Activated CD4-positive, alpha-beta T cell treated with anti-CD3 and anti-CD28 coated beads for 24 hours (primary cell): ENCODE measurements around the gene TSSC4.

Experiments
- DNase-seq, 2 donors: peaks; one replicate each; pipeline ENCODE4 v3.0.0-alpha.2; 2020; ENCODE audit warnings: low read depth in 2 of 2

The TSSC4 gene

DNA sequence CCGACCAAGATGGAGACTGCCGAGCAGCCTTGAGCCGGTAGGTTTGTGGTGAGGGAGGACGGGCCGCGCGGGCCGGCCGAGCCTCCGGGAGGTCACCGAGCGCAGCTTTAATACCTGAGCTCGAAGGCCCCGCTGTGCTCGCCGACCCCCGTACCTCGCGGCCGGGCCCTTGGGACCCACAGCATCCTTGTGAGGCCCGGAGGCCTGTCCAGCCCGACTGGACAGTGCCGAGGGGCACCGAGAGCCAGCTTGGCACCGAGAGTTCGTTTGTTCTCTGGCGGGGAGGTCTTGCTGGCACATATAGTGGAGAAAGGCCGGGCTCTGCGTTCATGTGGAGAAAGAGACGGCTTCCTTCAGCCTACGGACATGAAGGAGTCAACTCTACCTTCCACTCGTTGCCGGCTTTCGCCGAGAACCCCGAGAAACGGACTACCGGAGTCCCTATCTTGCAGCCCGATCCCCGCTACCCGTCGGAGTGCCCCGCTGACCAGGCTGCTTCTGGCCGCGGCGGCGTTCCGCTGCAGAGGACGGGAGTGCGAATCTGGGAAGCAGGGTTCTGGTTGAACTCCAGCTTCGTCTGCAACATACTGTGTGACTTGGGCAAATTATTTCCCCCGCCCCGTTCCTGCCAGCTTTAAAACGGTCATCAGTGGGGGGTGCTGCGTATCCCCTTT, 349 bp downstream of the TSSC4 start:
- DNase-seq, result no peak

DNA sequence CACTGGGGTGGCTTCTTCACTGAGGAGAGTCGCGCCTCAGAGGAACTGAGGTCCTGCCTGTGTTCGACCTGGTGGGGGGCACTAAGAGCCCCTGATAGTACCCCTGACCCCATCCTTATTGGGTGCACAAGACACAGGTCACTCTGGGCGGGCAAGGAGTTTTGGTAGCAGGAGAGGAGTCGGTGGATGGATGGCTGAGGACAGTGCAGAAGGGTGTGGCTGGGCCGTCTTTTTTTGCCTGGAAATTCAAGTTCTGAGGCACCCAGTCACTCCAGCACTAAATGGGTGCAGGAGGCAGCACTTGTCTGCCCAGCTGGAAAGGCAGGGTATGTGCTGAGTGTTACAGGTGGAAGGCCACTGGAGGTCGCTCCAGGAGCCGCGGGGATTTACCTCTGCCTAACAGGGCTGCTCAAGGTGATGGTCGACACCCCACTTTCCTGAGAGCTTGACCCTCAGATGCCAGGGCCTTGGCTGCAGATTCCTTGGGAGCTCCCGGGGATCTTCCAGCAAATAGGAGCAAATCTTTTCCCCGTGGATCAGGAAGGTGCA, 960 bp downstream of the TSSC4 start:
- DNase-seq, result no peak

DNA sequence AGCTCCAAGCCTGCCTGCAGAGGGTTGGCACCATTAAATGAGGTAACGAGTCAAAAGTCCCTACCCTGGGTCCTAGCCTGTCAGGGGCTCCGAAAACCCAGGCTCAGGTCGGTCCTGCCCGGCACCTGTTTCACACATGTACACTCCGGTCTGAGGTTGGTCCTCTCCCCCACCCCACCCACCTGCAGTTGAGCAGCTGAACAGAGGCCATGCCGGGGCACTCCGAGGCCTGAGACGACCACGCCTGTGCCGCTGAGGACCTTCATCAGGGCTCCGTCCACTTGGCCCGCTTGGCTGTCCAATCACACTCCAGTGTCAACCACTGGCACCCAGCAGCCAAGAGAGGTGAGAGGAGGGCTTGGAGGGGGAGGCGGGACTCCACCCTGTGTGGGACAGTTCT, 1.6 kb downstream of the TSSC4 start:
- no peak for DNase-seq

DNA sequence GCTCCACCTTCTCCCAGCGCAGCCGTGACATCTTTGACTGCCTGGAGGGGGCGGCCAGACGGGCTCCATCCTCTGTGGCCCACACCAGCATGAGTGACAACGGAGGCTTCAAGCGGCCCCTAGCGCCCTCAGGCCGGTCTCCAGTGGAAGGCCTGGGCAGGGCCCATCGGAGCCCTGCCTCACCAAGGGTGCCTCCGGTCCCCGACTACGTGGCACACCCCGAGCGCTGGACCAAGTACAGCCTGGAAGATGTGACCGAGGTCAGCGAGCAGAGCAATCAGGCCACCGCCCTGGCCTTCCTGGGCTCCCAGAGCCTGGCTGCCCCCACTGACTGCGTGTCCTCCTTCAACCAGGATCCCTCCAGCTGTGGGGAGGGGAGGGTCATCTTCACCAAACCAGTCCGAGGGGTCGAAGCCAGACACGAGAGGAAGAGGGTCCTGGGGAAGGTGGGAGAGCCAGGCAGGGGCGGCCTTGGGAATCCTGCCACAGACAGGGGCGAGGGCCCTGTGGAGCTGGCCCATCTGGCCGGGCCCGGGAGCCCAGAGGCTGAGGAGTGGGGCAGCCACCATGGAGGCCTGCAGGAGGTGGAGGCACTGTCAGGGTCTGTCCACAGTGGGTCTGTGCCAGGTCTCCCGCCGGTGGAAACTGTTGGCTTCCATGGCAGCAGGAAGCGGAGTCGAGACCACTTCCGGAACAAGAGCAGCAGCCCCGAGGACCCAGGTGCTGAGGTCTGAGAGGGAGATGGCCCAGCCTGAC, 2.5 kb downstream of the TSSC4 start:
- no peak for DNase-seq

DNA sequence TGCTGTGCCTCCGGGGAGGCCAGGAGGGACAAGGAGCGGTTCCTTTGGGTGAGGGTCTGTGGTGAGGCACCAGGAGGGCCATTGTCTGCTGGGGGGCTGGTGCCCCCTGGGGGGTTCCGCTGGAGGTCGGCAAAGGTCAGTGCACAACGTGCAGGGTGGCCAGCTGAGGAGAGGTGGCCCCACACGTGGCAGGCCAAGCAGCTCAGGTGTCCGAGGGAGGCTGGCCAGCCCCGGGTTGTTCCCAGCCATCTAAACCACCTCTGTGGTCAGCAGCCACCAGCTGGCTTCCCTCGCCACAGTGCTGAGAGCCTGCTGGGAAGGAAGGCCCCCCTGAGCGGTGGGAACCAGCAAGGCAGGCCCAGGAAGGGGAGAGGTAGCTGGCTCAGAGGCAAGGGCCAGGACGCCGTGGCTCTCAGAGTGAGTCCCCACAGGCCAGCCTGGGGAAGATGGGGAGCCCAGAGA, 4.2 kb downstream of the TSSC4 start:
- no peak for DNase-seq

DNA sequence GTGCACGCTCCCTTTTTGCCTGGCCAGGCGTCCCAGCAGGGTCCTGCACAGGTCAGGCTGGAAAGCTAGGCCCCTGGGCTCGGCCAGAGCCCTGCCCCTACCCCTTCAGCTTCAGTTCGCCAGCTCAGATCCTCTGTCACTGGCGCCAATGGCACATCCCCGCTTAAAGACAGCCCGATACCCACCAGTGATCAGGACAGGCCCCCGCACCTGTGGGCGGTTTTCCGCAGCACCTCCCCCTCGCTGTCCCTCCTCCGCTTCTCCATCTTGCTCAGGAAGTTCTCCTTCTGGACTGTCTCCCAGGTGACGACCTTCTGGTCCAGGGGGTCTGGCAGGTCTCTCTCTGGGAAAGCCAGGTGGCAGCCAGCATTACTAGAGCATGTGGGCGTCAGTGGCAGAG, 5.9 kb downstream of the TSSC4 start:
- DNase-seq, result no peak

DNA sequence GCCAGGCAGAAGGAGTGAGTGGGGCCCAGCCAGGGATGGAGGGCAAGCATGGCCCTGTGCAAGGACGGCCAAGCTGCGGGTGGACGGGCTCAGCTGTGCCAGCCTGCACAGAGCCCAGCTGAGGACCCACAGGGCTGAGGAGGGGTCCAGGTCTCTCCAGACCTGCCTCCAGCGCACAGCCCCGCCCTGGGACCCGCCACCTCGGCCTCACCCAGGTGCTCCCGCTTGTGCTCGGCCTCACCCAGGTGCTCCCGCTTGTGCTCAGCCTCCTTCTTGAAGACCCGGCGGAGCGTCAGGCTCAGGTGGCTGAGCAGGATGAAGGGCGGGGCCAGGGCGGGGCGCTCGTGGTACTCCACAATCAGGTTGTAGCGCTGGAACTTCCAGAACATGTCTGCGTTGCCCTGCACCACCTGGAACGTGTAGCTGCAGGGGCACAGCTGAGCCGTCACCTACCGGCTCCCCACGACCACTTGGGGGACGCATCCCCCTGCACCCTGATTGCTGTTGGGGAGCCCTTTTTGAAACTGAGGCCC, 6.4 kb downstream of the TSSC4 start:
- DNase-seq, result no peak

DNA sequence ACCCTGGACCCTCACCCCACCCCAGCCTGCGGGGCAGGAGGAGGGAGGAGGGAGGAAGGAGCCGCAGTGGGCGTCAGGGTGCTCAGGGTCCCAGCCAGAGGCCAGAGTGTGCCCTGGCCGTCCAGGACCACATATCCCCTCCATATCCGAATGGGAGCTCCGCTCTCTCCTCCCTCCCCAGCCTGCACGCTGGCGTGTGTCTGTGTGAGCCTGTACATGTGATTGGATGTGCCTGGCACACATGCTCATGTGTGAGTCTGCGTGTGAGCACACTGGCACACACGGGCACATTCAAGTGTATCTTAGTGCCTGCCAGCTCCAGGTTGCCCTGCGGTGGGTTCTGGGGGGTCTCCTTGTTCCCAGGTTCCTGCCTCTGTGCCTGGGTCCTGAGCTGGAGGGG, 8.1 kb downstream of the TSSC4 start:
- DNase-seq, result no peak

DNA sequence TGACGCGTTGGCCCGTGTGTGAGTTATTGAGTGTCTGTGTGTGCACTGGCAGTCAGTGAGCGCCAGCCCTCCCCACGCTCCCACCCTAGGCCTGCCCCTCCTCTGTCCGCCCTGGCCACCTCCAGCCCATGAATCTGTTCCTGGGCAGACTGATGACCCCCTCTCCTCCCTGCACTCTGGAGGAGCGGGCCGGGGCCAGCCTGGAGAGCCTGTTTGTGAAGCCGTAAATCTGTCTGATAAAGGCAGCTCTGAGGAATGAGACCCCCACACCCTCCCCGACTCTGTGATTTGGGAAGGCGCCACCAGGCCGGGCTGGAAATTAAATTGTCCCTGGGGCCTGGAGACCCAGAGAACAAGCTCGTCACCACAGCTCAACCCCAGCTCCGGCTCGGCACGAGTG, 8.6 kb downstream of the TSSC4 start:
- no peak for DNase-seq

DNA sequence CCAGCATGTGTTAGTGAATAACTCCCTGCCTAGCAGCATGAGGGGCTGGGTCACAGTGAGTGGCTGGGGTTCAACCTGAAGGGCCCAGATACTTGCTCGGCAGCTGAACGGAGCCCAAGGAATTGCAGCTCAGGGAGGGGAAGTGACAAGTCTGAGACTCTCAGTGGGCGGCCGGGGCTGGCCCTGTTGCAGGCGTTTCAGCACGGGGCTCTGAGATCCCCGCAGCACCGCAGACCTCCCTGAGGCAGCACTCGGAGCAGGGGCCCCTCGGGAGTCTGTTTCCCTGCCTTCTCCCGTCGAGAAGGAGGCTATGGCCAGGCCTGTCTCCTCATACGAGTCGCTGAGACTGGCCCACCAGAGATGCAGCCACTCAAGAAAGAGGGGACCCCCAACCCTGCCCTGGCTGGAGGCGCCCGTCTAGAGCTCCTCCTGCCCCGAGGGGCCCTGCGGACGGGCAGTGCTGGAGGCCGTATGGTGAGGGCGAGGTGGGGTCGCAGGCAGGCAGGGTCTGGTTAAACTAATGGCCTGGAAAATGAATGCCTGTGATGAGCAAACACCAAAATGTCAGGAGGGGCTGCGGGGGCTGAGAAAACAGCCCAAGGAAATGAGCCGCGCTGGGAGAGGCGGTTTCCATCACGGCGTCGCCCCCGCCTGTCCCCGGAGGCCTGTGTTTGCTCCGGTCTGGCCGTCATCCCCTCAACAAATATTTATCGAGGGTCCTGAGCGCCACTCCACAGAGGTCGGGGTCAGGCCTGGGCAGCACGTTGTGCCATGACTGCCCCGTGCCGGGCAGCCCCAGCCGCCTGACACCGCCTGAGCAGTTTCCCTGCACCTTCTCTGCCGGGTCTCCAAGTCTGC, 9.3 kb downstream of the TSSC4 start:
- no peak for DNase-seq

DNA sequence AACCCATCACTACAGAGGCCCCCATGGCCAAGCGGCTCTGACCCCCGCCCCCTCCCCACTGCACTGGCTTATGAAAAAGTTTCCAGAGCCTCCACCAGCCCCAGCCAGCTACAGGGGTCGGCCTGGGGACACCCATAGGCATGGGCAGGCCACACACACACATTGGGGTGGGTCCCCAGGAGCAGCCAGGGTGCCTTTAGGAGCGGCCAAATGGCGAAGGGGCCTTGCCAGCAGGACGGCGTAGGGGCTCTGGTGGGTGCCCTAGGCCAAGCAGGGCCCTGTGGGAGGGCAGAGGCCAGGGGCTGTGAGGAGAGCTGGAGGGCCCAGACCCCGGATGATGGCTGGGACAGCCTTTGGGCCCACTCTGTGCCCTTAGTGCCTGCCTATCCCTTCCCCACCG, 10.1 kb downstream of the TSSC4 start:
- DNase-seq, result no peak

DNA sequence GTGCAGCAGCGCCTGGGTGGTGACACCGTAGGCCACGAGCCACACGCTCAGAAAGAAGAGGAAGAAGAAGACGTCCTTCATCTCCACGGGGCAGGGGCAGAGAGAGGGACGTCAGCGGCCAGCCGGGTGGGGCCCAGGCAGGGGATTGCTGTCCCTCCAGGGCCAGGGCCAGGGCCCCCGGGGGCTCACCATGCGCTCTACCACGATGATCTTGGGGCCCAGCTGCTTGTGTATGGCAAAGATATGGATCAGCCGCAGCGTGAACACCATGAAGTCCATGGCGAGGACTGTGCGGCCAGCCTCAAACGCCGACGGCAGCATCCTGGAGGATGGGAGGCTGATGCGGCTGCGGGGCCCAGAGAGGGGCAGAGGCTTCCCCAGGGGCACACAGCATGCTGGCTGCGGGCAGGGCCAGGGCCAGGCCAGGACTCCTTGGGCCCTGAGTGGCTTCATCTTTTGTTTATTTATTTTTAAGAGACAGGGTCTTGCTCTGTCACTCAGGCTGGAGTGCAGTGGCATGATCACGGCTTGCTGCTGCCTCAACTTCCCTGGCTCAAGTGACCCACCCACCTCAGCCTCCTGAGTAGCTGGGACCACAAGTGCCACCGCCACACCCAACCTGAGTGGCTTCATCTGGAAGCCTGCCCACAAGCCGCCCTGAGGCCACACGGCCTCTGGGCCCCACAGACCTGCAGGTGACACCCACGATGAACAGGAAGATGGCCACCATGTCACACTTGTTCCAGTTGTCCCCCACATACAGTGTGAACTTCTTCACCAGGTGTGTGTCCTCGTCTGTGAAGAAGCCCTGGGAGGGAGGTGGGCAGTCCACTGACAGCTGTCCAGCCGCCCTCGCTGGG, 11.1 kb downstream of the TSSC4 start:
- no peak for DNase-seq

DNA sequence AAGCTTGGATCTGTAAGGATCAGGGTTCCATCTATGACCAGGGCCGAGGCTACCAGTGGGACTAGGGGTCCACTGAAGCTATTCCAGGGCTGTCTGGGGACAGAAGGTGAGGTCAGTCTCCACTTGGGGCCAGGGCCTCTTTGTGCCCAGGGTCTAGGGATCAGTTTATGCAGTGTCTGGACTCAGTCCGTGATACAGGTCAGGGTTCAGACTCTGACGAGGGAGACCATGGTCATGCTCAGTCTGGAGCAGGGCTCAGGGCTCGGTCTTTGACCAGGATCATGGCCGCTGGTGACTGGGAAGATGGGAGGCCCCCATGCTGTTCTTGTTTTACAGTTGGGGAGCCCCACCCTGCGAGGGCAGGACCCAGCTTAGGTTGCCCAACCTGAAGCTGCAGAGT, 11.8 kb downstream of the TSSC4 start:
- no peak for DNase-seq

DNA sequence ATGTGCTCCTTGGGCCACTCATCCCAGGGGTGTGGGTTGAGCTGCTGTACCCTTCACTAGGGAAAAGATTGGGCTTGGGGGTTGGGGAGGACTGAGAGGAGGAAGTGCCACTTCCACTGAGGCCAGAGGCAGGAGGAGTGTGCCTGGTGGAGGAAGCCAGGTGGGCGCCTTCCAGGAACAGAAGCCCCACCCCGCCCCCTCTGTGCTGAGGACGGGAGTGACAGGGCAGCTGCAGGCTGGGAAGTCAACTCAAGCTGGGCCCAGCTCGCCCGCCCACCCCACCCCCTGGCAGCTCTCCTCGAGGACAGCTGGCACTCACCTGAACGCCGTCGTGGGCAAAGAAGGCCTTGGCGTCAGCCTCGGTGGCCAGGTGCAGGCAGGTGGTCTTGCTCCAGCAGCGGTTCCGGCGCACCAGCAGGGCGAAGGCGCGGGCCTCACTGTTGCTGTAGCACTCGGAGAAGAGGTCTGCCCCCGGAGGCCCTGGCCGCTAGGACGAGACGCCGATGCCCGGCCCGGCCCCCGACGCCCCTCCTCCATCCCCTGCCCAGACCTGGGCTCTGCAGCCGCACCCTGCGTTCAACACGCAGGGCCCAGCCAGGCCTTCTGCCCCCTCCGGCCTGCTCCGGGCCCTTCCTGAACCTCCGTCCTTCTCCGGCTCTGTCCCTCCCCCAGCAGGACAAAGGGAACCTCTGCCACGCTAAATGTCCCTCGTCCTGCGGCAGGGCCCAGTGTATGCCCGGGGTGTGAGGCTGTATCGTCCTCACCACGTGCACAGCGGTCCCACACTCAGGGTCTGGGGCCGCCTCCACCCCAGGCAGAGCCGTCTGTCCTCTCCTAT, 13.4 kb downstream of the TSSC4 start:
- no peak for DNase-seq

DNA sequence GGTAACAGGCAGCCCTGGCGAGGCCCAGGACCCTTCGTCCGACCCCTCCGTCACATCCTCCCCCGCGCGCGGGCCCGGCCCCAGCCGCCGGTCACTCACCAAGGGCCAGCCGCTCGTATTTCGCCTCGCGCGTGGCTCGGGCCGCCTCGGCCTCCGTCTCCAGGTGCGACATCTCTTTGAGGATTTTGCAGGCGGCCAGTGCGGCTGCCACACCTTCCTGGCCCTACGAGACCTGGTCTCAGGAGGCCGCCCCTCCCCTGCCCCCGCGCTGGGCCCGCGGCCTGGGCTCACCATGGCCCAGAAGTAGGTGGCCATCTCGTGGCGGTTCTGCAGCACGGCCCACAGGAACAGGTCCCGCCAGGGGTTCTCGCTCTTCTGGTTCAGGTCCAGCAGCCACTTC, 14.1 kb downstream of the TSSC4 start:
- no peak for DNase-seq

DNA sequence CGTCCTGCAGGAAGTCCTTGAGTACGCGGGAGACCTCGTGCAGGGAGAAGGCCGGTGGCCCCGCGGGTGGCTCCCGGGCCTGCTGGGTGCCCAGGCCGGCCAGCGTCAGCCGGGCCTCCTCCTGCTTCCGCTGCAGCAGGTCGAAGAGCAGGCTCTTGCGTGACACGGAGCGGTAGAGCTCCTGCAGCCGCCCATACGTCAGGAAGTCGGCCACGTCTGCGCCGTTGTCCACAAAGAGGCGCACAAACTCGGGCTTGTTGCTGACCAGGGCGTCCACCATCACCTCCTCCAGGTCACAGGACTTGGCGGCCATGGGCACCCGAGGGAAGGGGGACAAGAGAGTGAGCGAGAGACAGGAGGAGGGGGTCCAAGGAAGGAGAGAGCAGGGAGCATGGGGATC, 14.6 kb downstream of the TSSC4 start:
- DNase-seq, result no peak

DNA sequence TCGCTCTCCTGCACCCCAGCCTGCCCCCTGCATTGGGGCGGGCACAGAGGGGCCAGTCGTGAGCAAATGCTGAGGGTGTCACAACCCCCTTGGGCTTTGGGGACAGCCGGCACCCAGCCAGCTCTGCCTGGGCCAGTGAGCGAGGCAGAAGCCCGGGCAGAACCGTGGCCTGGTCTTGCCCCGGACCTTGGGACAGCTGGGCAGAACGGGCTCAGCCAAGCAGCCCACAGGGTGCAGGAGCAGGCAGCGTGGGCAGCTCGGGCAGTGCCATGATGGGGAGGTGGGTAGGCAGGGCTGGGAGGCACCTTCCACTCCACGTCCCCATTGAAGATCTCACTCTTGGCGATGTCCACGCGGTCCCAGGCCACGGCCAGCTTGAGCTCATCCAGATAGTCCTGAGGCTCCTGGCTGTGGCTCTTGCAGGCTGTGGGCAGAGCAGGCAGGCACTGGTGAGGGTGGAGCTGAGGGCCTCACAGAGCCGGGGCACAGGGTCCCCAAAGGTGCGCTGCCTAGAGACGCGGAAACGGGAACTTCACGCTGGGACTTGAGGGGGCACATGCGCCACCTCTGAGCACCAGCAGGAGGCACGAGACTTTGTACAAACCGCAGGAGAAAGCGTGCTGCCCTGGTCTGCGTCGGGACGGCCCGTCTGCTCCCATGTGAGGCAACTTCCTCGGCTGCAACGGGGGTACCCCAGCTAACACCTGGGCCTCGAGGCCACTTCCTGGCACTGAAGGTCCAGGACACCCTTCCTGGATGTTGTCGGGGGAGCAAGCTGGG, 15.2 kb downstream of the TSSC4 start:
- no peak for DNase-seq

DNA sequence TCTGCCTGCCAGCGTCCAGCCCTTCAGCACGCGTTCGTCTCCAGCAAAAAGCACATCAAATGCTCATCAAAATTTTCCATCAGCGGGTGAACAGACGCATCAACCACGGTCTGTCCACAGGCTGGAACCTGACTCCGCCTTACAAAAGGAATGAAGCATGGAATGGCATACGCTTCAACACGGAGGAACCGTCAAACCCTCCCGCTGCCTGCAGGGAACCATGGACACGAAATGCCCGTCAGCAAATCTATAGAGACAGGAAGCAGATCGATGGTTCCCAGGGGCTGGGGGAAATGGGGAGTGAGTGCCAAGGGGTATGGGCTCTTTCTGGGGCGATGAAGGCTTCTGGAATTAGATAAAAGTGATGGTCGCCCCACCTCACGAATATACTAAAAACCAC, 16.2 kb downstream of the TSSC4 start:
- DNase-seq, result no peak
